Measurements from ENCODE around the gene CHAMP1. TPM values are rescaled to one million over a fixed set of nuclear protein-coding genes. Genes with fewer than 3 reads are reported as not detected.

Gene CHAMP1
- total and polyA plus RNA-seq, 2 of the 8 experiments (the other 6 are each of a cell fraction or from before 2014, with no cell fraction given): 26.8 to 41.9 TPM

GRCh38 chr13:114272977-114273376 lies 41.3 kb upstream of the CHAMP1 start:
- no peak overlapping the region for H3K56ac ChIP-seq (replicated peaks; ENCODE audit: insufficient read length, low read depth, low read length)
- H3K79me1 ChIP-seq (ENCODE audit: low read depth, low read length): no peaks in the 10 kb centered on the region
- H3K4me2 ChIP-seq (ENCODE audit: insufficient read depth in 1 of 2, low read depth in 2 of 2, low read length in 2 of 2): no peak overlapping the region
- DNase-seq (ENCODE audit: low read depth in 1 of 2, low spot score in 2 of 2): no peak
- H3K27ac ChIP-seq (ENCODE audit: low read depth, low read length): no peak overlapping the region
- no peak overlapping the region for H3K18ac ChIP-seq (ENCODE audit: extremely low read depth, low read length)
- H3K9ac ChIP-seq (replicated peaks in 1 of 4; ENCODE audit: extremely low read depth in 1 of 4, low read depth in 3 of 4, low read length in 3 of 4): no peak overlapping the region
- POLR2A ChIA-PET (ENCODE audit: partially characterized antibody): interaction anchor here (3.3 to 7.2 kb wide), 2 partner anchors 8 to 14 kb away, joined by 21 to 44 read pairs; partner anchors contain the start of gene UPF3A
- no peak overlapping the region for H2AK5ac ChIP-seq (ENCODE audit: low read depth, low read length)
- no peak overlapping the region for H2BK12ac ChIP-seq (ENCODE audit: low read depth, low read length)
- H3K23me2 ChIP-seq (ENCODE audit: low read depth, low read length): no peaks in the 10 kb centered on the region
- no peak overlapping the region for H3K23ac ChIP-seq (ENCODE audit: insufficient read length)
- no peak overlapping the region for H3K14ac ChIP-seq (ENCODE audit: insufficient read length)
- H3K4me3 ChIP-seq (ENCODE audit: extremely low read depth in 1 of 4, insufficient read depth in 2 of 4, low read depth in 3 of 4, low read length in 4 of 4): no peak overlapping the region
- H4K20me1 ChIP-seq (replicated peaks in 1 of 2; ENCODE audit: control insufficient read depth in 1 of 2, insufficient read depth in 2 of 2, low read length in 2 of 2): peaks cover 2 to 4% of the 10 kb centered on the region in 2 experiments
- H3K79me2 ChIP-seq (ENCODE audit: control insufficient read depth in 1 of 2, insufficient read depth in 2 of 2, low read length in 2 of 2): no peaks in the 10 kb centered on the region
- H2BK5ac ChIP-seq (ENCODE audit: low read depth, low read length): no peak overlapping the region
- CTCF ChIA-PET (ENCODE audit: partially characterized antibody): no interaction called here
- no peak overlapping the region for H4K8ac ChIP-seq (ENCODE audit: extremely low read depth, insufficient read depth, low read length)
- no peaks in the 10 kb centered on the region for H3K9me3 ChIP-seq (ENCODE audit: insufficient read depth in 2 of 2, low read depth in 1 of 2, low read length in 1 of 2)
- no peak overlapping the region for H4K91ac ChIP-seq (replicated peaks; ENCODE audit: insufficient read length, low read length)
- no peak overlapping the region for H2BK120ac ChIP-seq (replicated peaks; ENCODE audit: low read depth, low read length)
- no peak overlapping the region for H4K5ac ChIP-seq (ENCODE audit: insufficient read length, low read depth, low read length)
- no peaks in the 10 kb centered on the region for H3K4me1 ChIP-seq (replicated peaks in 1 of 4; ENCODE audit: control insufficient read depth in 3 of 4, insufficient read depth in 4 of 4, low read length in 3 of 4)
- FAIRE-seq: no peak
- no peak overlapping the region for H3K4ac ChIP-seq (replicated peaks; ENCODE audit: insufficient read length, low read depth, low read length)
- H2BK15ac ChIP-seq (ENCODE audit: low read length): no peak overlapping the region
- peaks cover 11 to 65% (median 35%) of the 10 kb centered on the region in 4 experiments for H3K36me3 ChIP-seq (ENCODE audit: control insufficient read depth in 2 of 4, insufficient read depth in 4 of 4, low read length in 3 of 4)
- no peak overlapping the region for H2AFZ ChIP-seq (ENCODE audit: low read length)
- no peaks in the 10 kb centered on the region for H3K27me3 ChIP-seq (replicated peaks in 1 of 4; ENCODE audit: control insufficient read depth in 3 of 4, extremely low read depth in 1 of 4, insufficient read depth in 3 of 4, low read length in 3 of 4)
- 94% methylated on average over 2 of the region's 2 CpGs; no CpG with 5 or more reads in 1 of the 2 experiments for WGBS, 2 experiments (ENCODE audit: extremely low coverage in 1 of 2, insufficient coverage in 1 of 2, insufficient read length in 1 of 2, insufficient replicate concordance in 2 of 2, low coverage in 1 of 2, low lambda C conversion rate in 2 of 2, missing lambda C conversion rate in 1 of 2)
- no peak overlapping the region for H2BK20ac ChIP-seq (ENCODE audit: low read length)
- no peak for TF ChIP-seq RBBP5 (IDR thresholded peaks at IDR 0.05; ENCODE audit: borderline replicate concordance, low read depth, low read length)
- no peak for TF ChIP-seq POLR2AphosphoS5 (IDR thresholded peaks at IDR 0.05; ENCODE audit: low read depth, low read length)
- TF ChIP-seq SAP30 (IDR thresholded peaks at IDR 0.05; ENCODE audit: insufficient read depth, insufficient replicate concordance, low read length): no peak
- no peak for TF ChIP-seq ZNF274 (IDR thresholded peaks at IDR 0.05; ENCODE audit: borderline replicate concordance, extremely low read depth, low read length)
- TF ChIP-seq GTF2F1 (IDR thresholded peaks at IDR 0.05; ENCODE audit: borderline replicate concordance, low read depth, low read length): no peak
- TF ChIP-seq MAFK (IDR thresholded peaks at IDR 0.05; ENCODE audit: low read depth, low read length): no peak
- TF ChIP-seq USF2 (IDR thresholded peaks at IDR 0.05; ENCODE audit: low read length): no peak
- no peak for TF ChIP-seq BCL11A (IDR thresholded peaks at IDR 0.05; ENCODE audit: low read depth in 2 of 2, low read length in 2 of 2)
- TF ChIP-seq JUN (IDR thresholded peaks at IDR 0.05; ENCODE audit: low read depth, low read length): no peak
- no peak for TF ChIP-seq SIRT6 (IDR thresholded peaks at IDR 0.05; ENCODE audit: low read length)
- TF ChIP-seq KDM1A (IDR thresholded peaks at IDR 0.05; ENCODE audit: borderline replicate concordance, low read length): no peak
- no peak for TF ChIP-seq TAF1 (IDR thresholded peaks at IDR 0.05; ENCODE audit: low read depth, low read length)
- TF ChIP-seq SP4 (IDR thresholded peaks at IDR 0.05; ENCODE audit: low read length): no peak
